H1 (cell line): ENCODE data around the gene PKD1L1.

Source experiments
- CBX5 ChIP-seq: fragments of 300-800, 300-1000 bp; sonication (generic); IDR thresholded peaks from 2 replicates; pipeline ENCODE4 v1.7.1; 2016; ENCODE audit warnings: antibody characterized with exemption, low read length, low read depth
- CBX8 ChIP-seq: fragments of 300-800, 300-1000 bp; sonication (generic); IDR thresholded peaks from 2 replicates; pipeline ENCODE4 v1.7.1; 2016; ENCODE audit warnings: low read depth, low read length, borderline replicate concordance
- CTCF ChIP-seq, 3 experiments: IDR thresholded peaks; 1 replicate in 2 of 3; 2 replicates in 1 of 3; pipeline versions ENCODE4 v1.5.1 to v1.6.1; 2011; ENCODE audit warnings: low read length in 3 of 3, mild to moderate bottlenecking in 3 of 3, inconsistent platforms in 2 of 3, low read depth in 1 of 3, moderate library complexity in 1 of 3; ENCODE audit not compliant: insufficient read depth in 1 of 3; ENCODE audit errors: control extremely low read depth in 1 of 3
- POLR2A ChIP-seq, 2 experiments: IDR thresholded peaks; 1 replicate in 1 of 2; 2 replicates in 1 of 2; pipeline ENCODE4 v1.6.1; 2011; ENCODE audit warnings: low read depth in 2 of 2, low read length in 2 of 2, mild to moderate bottlenecking in 2 of 2; ENCODE audit errors: control extremely low read depth in 1 of 2
- POLR2AphosphoS5 ChIP-seq: IDR thresholded peaks from 2 replicates; pipeline ENCODE4 v1.6.1; 2011; ENCODE audit warnings: low read depth, low read length
- SP1 ChIP-seq: IDR thresholded peaks from 2 replicates; pipeline ENCODE4 v1.6.1; 2011; ENCODE audit warnings: low read depth, low read length

GRCh38 chr7:47763063-47763974, 184.9 kb downstream of the PKD1L1 start:
- TF ChIP-seq CTCF (IDR thresholded peaks at IDR 0.05; ENCODE audit: control extremely low read depth in 1 of 3, insufficient read depth in 1 of 3, low read depth in 1 of 3, low read length in 3 of 3) = no peak
- TF ChIP-seq POLR2A (IDR thresholded peaks at IDR 0.05; ENCODE audit: control extremely low read depth in 1 of 2, low read depth in 2 of 2, low read length in 2 of 2) = no peak
- no peak for TF ChIP-seq CBX5
- TF ChIP-seq CBX8 = no peak
- no peak for TF ChIP-seq POLR2AphosphoS5
- no peak for TF ChIP-seq SP1
